Measurements from ENCODE around the gene B3GNT7. TPM values are rescaled to one million over a fixed set of nuclear protein-coding genes. Genes with fewer than 3 reads are reported as not detected.
"Not testable (repeated sequence)": the region's sequence is repeated elsewhere in the genome, so short reads cannot be mapped to it uniquely, and the experiment has no call there.

Gene B3GNT7
- total RNA-seq, 1 donor from 2014 or later, result 6.5 TPM

GRCh38 chr2:231397928-231398294 is 2.4 kb downstream of the B3GNT7 start:
- H3K9me3 Mint-ChIP-seq (ENCODE audit: low read depth), result no peaks in the 10 kb centered on the region
- no peak for TF ChIP-seq CTCF (IDR thresholded peaks at IDR 0.05; ENCODE audit: unreplicated experiment)
- no peak for DNase-seq (ENCODE audit: low spot score, unreplicated experiment)
- peaks cover 7% of the 10 kb centered on the region for H3K4me1 Mint-ChIP-seq (ENCODE audit: low read depth)
- H3K27me3 Mint-ChIP-seq, result peaks cover 36% of the 10 kb centered on the region
- H3K36me3 Mint-ChIP-seq (ENCODE audit: insufficient read depth), result peaks cover 3% of the 10 kb centered on the region
- H3K4me3 Mint-ChIP-seq (ENCODE audit: low read depth), result no peak overlapping the region
- no peak overlapping the region for H3K27ac Mint-ChIP-seq

GRCh38 chr2:231398585-231398984 is 3.1 kb downstream of the B3GNT7 start:
- DNase-seq (ENCODE audit: low spot score, unreplicated experiment), result no peak
- H3K36me3 Mint-ChIP-seq (ENCODE audit: insufficient read depth), result peaks cover 3% of the 10 kb centered on the region
- H3K27me3 Mint-ChIP-seq, result peaks cover 42% of the 10 kb centered on the region
- peaks cover 6% of the 10 kb centered on the region for H3K4me1 Mint-ChIP-seq (ENCODE audit: low read depth)
- TF ChIP-seq CTCF (IDR thresholded peaks at IDR 0.05; ENCODE audit: unreplicated experiment), result no peak
- H3K27ac Mint-ChIP-seq, result no peak overlapping the region
- H3K4me3 Mint-ChIP-seq (ENCODE audit: low read depth), result no peak overlapping the region
- H3K9me3 Mint-ChIP-seq (ENCODE audit: low read depth), result no peaks in the 10 kb centered on the region

- Mint-ChIP-seq H3K9me3 (ENCODE audit: low read depth) (no peaks in the 10 kb centered on the region), H3K4me1 (ENCODE audit: low read depth) (peaks cover 6% of the 10 kb centered on the region), H3K27ac (no peak overlapping the region), H3K36me3 (ENCODE audit: insufficient read depth) (peaks cover 3% of the 10 kb centered on the region), H3K4me3 (ENCODE audit: low read depth) (no peak overlapping the region), H3K27me3 (peaks cover 41% of the 10 kb centered on the region)
- no peak for TF ChIP-seq CTCF (IDR thresholded peaks at IDR 0.05; ENCODE audit: unreplicated experiment)
- DNase-seq (ENCODE audit: low spot score, unreplicated experiment), result no peak
These were observed 3.7 kb downstream of the B3GNT7 start for GRCh38 chr2:231399046-231399852.

- Mint-ChIP-seq H3K36me3 (ENCODE audit: insufficient read depth) (peaks cover 3% of the 10 kb centered on the region), H3K4me1 (ENCODE audit: low read depth) (peaks cover 5% of the 10 kb centered on the region), H3K9me3 (ENCODE audit: low read depth) (no peaks in the 10 kb centered on the region), H3K27ac (no peak overlapping the region), H3K4me3 (ENCODE audit: low read depth) (no peak overlapping the region), H3K27me3 (peaks cover 37% of the 10 kb centered on the region)
- no peak for DNase-seq (ENCODE audit: low spot score, unreplicated experiment)
- no peak for TF ChIP-seq CTCF (IDR thresholded peaks at IDR 0.05; ENCODE audit: unreplicated experiment)
These were observed 4.6 kb downstream of the B3GNT7 start for GRCh38 chr2:231399853-231400680.

GRCh38 chr2:231400681-231401080 is 5.2 kb downstream of the B3GNT7 start:
- not testable (repeated sequence) for H3K27ac Mint-ChIP-seq; H3K4me3 Mint-ChIP-seq (ENCODE audit: low read depth); H3K9me3 Mint-ChIP-seq (ENCODE audit: low read depth)

GRCh38 chr2:231401101-231401500 is 5.6 kb downstream of the B3GNT7 start:
- H3K27me3 Mint-ChIP-seq, result peaks cover 37% of the 10 kb centered on the region
- not testable (repeated sequence) for H3K9me3 Mint-ChIP-seq (ENCODE audit: low read depth); H3K4me1 Mint-ChIP-seq (ENCODE audit: low read depth); H3K4me3 Mint-ChIP-seq (ENCODE audit: low read depth); H3K27ac Mint-ChIP-seq; DNase-seq (ENCODE audit: low spot score, unreplicated experiment); H3K36me3 Mint-ChIP-seq (ENCODE audit: insufficient read depth)

More at GRCh38 chr2:231400681-231401080, 5.2 kb downstream of the B3GNT7 start:
- not testable (repeated sequence) for H3K36me3 Mint-ChIP-seq (ENCODE audit: insufficient read depth); H3K4me1 Mint-ChIP-seq (ENCODE audit: low read depth); DNase-seq (ENCODE audit: low spot score, unreplicated experiment)
- H3K27me3 Mint-ChIP-seq, result peaks cover 37% of the 10 kb centered on the region

- H3K9me3 Mint-ChIP-seq (ENCODE audit: low read depth); H3K4me1 Mint-ChIP-seq (ENCODE audit: low read depth); H3K4me3 Mint-ChIP-seq (ENCODE audit: low read depth); H3K27ac Mint-ChIP-seq; H3K36me3 Mint-ChIP-seq (ENCODE audit: insufficient read depth); DNase-seq (ENCODE audit: low spot score, unreplicated experiment): not testable (repeated sequence)
- peaks cover 26% of the 10 kb centered on the region for H3K27me3 Mint-ChIP-seq
These were observed 8.1 kb downstream of the B3GNT7 start for GRCh38 chr2:231403421-231404182.

- H3K36me3 Mint-ChIP-seq (ENCODE audit: insufficient read depth); H3K4me3 Mint-ChIP-seq (ENCODE audit: low read depth); H3K9me3 Mint-ChIP-seq (ENCODE audit: low read depth); DNase-seq (ENCODE audit: low spot score, unreplicated experiment); H3K27ac Mint-ChIP-seq; H3K4me1 Mint-ChIP-seq (ENCODE audit: low read depth): not testable (repeated sequence)
- H3K27me3 Mint-ChIP-seq, result peaks cover 26% of the 10 kb centered on the region
These were observed 8.7 kb downstream of the B3GNT7 start for GRCh38 chr2:231404183-231404578.
